HG03469 (cell line): ENCODE data around the gene KCNIP4.

Source experiments
- ATAC-seq: cut with Tn5 transposase; IDR thresholded peaks from one replicate; pipeline ENCODE4 v1.9.1; 2021; ENCODE audit warnings: mild to moderate bottlenecking, moderate library complexity, moderate number of reproducible peaks; ENCODE audit not compliant: unreplicated experiment

KCNIP4 gene

DNA sequence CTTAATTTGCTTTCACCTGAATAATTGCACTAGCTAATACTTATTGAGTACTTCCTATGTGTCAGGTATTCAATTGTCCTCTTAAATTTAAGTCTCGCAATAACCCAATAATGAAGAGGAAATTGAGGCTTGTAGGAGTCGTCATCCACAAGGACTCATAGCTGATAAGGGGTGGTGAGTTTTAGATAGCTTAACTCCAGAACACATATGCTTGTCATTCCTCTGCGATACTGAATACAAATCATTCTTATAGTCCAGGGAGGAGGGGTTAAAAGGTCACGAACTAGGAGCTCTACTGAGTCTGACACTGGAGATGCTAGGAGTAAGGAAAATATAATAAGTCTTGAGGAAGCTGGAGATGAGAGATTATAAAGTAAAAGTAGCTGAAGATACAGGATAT is 1249.8 kb downstream of the KCNIP4 start:
- ATAC-seq, result no peak

- no peak for ATAC-seq
Observed at GRCh38 chr4:20698382-20698781, 1250.2 kb downstream of the KCNIP4 start.

GRCh38 chr4:20696815-20697214 is 1251.8 kb downstream of the KCNIP4 start:
- no peak for ATAC-seq

GRCh38 chr4:20687864-20688263 is 1260.7 kb downstream of the KCNIP4 start:
- no peak for ATAC-seq

GRCh38 chr4:20684852-20685763 is 1263.5 kb downstream of the KCNIP4 start:
- no peak for ATAC-seq

DNA sequence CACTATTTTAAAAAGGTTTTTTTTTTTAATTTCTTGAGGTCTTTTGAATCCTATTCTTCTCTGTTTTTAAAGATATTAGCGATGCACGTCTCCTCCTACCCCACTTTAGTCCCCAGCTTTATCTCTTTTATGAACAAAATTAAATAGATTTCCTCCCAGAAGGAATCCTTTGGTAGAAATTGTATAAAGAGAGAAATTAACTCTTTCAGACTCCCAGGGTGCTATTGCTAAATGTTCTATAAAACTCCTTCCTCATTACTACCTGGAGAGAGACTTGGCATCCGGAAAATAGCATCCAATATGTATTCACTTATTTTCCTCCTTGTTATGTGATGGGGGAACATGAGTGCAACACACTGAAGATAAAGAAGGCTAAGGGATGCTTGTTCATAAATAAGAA is 1264.8 kb downstream of the KCNIP4 start:
- no peak for ATAC-seq

DNA sequence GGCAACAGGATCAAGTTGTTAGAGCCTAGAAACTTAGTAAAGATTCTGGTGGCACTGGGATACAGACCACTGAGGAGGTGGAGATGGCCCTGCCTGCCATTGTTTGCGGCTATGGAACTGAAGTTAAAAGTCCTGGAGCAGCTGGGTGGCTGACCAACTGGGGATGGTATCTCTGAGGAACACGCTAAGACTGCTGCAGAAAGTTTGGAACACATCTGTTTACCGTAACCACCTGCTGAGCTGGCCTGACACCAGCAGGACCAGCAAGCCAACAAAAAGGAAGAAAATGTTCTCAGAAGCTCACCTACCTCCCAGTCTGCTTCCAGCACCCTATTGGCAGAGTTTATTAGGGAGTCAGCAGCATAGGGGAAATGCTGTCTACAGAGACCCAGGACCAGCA is 1265.7 kb downstream of the KCNIP4 start:
- ATAC-seq, result no peak

DNA sequence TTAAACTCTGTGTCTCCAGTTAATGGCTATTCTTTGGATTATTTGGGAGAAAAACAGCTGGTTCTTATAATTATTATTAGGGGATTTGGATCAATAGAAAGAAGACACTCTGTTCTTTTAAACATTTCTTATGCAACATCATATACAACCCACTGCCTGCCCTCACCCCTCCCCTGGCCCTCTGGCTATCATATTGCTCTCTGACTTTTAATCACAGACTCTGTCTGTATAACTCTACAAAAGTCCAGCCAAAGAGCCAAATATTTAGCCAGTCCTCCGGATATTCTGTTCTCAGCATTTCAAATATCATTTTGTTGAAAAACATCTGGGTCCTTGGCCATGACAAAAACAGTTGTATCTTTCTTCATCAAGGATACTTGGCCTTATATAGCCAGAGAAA is 1267.3 kb downstream of the KCNIP4 start:
- no peak for ATAC-seq

DNA sequence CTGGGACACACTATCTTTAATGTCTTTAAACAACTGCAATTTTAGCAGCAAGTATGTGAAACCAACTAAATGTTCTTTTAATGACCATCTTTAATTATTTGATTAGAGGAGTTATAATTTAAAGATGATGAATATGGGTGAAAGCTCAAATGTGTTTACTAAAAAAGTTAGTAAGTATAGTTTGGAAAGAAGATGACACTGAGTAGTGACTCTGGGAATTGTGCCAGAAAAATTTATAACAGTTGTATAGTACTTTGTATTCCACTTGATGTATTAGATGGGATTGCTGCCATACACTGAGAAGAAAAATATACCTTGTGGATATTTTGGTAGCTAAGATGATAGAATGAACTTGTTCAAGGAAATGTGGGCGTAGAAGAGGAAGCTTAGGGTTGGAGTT is 1267.8 kb downstream of the KCNIP4 start:
- no peak for ATAC-seq

DNA sequence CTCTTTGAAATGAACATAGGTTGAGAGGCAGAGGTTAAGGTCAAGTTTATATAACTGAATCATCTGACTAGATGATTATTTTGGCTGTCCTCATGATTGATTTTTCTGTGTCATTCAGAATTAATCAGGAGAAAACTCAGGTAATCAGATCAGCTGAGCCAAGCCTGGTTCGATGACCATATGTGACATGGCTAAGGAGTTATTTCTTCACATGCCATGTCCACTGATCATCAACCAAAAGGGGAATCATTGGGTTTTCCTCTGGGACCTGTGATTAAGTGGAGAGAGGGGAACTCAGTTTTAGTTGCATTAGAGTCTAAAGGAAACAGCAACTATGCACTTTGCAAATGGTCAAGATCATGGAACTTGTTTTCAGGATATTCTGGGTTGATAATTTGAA is 1268.6 kb downstream of the KCNIP4 start:
- no peak for ATAC-seq
